GM12892 (cell line): Measurements from ENCODE around the gene NOSIP.

Source experiments
- DNase-seq: peaks from one replicate; pipeline ENCODE4 v3.0.0; 2011; ENCODE audit not compliant: insufficient read length
- FAIRE-seq: peaks from 2 replicates; lab custom pipeline; 2011; peaks lifted over from hg19 to GRCh38; lab: Jason Lieb, UNC
- POLR2A ChIP-seq: IDR thresholded peaks from 2 replicates; pipeline ENCODE4 v1.6.1; 2011; ENCODE audit warnings: low read depth, low read length, control low read depth
- POLR2AphosphoS5 ChIP-seq: IDR thresholded peaks from 2 replicates; pipeline ENCODE4 v1.6.1; 2011; ENCODE audit warnings: low read depth, low read length, control low read depth
- TAF1 ChIP-seq: IDR thresholded peaks from 2 replicates; pipeline ENCODE4 v1.6.1; 2011; ENCODE audit warnings: low read depth, mild to moderate bottlenecking, control low read depth, low read length, borderline replicate concordance

The NOSIP gene

DNA sequence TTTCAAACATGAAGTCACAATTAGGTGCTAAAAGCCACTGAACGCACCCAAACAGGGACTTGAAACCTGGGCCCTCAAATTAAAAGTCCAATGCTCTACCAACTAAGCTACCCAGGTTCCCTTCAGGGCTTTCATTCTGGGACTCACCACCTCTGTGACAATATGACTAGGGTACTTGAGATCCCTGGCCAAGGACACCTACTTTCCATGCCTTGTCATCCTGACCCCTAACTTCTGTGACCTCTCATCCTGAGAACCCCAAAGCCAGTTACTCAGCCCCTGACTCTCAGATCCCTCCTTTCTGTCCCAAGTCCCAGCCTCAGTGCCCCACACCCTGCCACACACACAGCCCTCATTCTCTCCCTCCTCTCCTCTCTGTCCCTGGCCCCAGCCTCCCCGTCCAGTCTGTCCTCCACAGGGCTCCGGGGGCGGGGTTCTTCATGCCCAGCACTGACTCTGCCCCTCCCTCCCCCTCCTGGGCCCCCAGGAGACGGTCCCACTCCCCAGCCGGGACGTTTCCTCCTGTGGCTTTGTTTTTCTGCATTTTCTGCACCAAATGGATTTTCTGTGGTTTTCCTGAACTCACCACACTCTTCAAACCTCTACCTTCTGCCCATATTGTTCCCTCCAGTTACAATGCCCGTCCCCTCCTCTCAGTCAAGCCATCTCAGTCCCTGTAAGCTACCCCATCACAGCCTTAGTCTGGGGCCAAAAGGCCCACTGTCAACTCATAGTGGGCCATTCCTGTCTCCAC, 45.5 kb downstream of the NOSIP start:
- TF ChIP-seq POLR2A (no peak), POLR2AphosphoS5 (no peak)
- no peak for DNase-seq
- FAIRE-seq = no peak

DNA sequence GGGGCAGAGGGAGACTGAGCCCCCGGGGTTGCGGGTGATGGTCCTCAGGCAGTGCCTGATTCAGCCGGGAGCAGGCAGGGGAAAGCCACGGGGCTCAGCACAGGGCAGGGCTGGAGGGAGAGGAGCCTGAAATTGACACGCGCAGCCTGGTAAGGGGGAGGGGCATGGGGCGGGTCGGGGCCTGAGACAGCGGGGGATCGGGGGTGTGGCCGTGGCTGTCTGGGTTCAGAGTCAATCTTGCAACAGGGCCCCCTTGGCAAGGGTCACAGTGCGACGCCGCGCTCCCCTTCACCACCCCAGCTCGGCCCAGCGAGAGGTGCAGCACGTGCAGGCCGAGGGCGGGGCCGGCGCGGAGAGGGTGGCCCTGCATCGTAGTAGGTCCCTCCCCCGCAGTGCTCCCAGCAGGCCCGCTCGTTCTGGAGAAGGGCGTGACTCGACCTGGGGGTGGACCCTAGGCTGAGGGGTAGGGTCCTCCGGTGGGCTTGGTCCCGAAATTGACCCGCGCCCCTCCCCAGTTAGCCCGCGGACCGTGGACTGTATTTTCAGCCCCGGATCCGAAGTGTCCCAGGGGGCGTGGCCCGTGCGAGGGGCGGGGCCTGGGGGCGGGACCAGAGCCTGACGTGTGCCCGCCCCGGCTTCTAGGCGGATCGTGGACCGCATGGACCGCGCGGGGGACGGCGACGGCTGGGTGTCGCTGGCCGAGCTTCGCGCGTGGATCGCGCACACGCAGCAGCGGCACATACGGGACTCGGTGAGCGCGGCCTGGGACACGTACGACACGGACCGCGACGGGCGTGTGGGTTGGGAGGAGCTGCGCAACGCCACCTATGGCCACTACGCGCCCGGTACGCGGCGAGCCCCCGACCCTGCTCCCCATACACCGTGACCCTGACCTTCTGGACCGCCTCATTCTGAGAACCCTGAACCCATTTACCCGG, 46.5 kb downstream of the NOSIP start:
- FAIRE-seq (peak; percentile 91), DNase-seq (peak; percentile 69)
- TF ChIP-seq POLR2A (no peak), POLR2AphosphoS5 (no peak), TAF1 (no peak)

DNA sequence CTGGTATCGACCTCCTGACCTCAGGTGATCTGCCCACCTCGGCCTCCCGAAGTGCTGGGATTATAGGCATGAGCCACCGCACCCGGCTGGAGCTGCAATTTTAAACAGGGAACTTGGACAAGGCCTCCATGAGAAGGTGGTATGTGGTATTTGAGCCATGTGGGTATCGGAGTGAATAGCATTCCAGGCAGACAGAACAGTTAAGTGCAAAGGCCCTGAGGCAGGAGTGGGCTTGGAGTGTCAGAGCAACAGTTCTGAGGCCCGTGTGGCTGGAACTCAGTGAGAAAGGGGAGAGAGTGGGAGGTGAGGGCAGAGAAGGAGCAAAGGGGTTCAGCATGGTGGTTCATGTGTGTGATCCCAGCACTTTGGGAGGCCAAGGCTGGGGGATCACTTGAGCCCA, 49.6 kb downstream of the NOSIP start:
- no peak for DNase-seq
- no peak for TF ChIP-seq POLR2AphosphoS5
- TF ChIP-seq TAF1 = no peak
- TF ChIP-seq POLR2A = no peak
- FAIRE-seq = no peak

DNA sequence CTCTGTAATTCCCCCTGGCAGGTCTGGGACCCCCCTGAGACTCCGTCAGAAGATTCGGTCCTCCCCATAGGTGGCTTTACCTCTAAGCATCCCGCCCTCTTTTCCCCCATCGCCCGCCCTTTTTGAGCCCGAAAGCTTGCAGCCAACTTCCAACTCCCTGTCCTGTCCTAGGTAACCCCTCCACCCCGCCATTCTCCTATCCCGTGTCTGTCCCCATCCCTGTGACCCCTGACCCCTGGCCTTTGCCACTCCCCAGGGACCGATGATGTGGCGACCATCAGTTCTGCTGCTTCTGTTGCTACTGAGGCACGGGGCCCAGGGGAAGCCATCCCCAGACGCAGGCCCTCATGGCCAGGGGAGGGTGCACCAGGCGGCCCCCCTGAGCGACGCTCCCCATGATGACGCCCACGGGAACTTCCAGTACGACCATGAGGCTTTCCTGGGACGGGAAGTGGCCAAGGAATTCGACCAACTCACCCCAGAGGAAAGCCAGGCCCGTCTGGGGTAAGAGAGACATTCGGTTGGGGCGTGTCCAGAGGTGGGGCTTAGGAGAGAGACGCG, 52.1 kb downstream of the NOSIP start:
- DNase-seq = no peak
- TF ChIP-seq TAF1 (no peak), POLR2AphosphoS5 (no peak), POLR2A (no peak)
- no peak for FAIRE-seq

DNA sequence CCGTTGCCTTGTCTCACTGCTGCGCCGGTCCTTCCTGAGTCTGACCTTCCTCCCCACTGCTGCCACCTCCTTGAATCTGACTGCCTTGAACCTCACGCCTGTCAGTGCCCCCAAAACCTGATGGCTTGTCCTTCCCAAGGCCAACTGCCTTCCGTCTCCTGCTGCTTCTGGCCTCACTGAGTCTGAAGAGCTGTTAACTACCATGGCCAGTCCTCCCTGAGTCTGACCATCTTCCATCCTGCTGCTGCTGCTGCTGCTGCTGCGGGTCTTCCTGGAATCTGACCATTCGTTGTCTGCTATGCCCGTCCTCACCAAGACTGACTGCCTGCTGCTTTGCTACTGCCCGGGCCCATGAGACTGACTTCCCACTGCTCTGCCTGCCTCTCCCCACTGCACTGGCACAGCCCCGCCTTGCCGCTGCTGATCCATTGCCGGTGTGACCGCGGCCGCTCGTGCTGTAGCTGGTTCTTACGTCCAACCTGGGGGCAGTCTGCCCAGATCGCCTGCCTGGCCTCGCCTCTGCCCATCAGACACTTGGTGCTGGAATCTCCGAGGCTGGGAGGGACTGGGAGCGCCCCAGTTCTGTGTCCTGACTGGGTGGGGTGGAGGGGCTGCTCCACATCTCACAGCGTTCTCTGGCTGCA, 55.4 kb downstream of the NOSIP start:
- FAIRE-seq (no peak), DNase-seq (no peak)
- TF ChIP-seq TAF1 = no peak
- TF ChIP-seq POLR2AphosphoS5 = no peak
- no peak for TF ChIP-seq POLR2A

DNA sequence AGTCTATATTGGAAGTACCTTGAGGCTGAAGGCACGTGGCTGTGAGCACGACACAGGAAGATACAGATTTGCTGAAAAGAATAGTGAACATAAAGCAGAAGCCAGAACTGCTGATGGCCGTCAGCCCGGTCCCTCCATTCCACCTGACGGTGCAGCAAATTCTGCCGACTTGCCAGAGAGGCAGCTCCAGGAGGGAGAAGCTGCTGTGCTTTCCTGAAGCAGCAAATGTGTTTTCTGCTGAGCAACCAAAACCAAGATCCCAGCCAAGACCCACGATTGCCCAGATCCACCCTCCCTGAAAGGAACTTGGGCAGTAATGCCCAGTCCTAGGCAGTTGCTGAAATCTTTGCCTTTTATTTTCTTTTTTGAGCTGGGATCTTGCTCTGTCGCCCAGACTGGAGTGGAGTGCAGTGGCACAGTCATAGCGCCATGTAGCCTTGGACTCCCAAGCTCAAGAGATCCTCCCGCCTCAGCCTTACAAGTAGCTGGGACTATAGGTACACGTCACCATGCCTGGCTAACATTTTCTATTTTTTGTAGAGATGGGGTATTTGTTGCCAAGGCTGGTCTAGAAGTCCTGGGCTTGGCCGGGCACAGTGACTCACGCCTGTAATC, 59.5 kb downstream of the NOSIP start:
- TF ChIP-seq POLR2A (no peak), POLR2AphosphoS5 (no peak)
- DNase-seq (no peak), FAIRE-seq (no peak)

DNA sequence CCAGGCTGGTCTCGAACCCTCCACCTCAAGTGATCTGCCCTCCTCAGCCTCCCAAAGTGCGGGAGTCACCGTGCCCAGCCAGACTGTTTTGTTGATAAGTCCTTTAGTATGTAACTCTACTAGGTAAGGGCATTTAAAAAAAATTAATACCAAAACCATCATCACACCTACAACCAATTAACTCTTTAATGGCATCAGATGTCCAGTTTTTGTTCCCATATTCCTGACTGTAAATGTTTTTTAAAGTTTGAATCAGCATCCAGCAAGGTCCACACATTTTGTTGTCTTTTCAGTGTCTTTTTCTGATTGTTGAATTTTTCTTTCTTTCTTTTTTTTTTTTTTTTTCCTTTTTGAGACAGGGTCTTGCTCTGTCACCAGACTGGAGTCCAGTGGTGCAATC, 62.3 kb downstream of the NOSIP start:
- FAIRE-seq (no peak), DNase-seq (no peak)
- TF ChIP-seq POLR2AphosphoS5 (no peak), POLR2A (no peak), TAF1 (no peak)

DNA sequence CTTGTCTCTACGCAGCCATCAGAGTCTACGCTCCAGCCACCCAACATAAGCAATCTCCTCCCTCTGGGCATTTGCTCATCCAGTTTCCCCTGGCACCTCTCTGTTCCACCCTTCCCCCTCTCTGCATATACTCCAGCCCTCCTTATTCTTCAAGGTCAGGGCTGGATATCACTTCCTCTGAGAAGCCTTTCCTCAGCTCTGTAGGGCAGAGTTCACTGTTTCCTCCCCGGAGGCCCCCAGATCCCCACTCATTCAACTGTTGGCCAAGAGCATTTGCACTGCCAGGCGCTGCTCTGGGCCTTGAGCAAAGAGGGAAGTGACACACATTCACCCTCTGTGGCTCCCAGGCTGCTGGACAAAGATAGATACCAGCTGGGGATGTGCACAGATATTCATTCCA, 64.6 kb downstream of the NOSIP start:
- DNase-seq (no peak), FAIRE-seq (no peak)

DNA sequence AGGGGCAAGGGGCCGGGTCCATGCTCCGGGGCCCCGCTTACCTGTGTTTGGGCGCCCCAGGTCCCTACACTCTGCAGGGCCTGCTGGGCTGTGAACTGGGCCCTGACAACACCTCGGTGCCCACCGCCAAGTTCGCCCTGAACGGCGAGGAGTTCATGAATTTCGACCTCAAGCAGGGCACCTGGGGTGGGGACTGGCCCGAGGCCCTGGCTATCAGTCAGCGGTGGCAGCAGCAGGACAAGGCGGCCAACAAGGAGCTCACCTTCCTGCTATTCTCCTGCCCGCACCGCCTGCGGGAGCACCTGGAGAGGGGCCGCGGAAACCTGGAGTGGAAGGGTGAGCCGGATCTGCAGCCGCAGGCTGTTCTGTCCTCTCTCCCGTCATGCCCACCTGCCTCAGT, 66.2 kb downstream of the NOSIP start:
- TF ChIP-seq POLR2AphosphoS5 (no peak), POLR2A (no peak), TAF1 (no peak)
- no peak for FAIRE-seq
- no peak for DNase-seq

More for the DNA sequence above, 64.6 kb downstream of the NOSIP start:
- TF ChIP-seq POLR2A (no peak), POLR2AphosphoS5 (no peak), TAF1 (no peak)

DNA sequence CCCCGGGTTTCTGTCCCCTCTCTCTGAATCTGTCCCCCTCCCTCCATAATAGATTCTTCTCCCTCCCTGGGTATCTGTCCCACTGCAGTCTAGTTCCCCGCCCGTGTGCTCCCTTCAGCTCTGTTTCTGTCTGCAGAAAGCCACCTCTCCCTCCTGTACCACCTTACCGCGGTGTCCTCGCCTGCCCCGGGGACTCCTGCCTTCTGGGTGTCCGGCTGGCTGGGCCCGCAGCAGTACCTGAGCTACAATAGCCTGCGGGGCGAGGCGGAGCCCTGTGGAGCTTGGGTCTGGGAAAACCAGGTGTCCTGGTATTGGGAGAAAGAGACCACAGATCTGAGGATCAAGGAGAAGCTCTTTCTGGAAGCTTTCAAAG, 66.6 kb downstream of the NOSIP start:
- DNase-seq (no peak), FAIRE-seq (no peak)
- TF ChIP-seq TAF1 (no peak), POLR2A (no peak), POLR2AphosphoS5 (no peak)

DNA sequence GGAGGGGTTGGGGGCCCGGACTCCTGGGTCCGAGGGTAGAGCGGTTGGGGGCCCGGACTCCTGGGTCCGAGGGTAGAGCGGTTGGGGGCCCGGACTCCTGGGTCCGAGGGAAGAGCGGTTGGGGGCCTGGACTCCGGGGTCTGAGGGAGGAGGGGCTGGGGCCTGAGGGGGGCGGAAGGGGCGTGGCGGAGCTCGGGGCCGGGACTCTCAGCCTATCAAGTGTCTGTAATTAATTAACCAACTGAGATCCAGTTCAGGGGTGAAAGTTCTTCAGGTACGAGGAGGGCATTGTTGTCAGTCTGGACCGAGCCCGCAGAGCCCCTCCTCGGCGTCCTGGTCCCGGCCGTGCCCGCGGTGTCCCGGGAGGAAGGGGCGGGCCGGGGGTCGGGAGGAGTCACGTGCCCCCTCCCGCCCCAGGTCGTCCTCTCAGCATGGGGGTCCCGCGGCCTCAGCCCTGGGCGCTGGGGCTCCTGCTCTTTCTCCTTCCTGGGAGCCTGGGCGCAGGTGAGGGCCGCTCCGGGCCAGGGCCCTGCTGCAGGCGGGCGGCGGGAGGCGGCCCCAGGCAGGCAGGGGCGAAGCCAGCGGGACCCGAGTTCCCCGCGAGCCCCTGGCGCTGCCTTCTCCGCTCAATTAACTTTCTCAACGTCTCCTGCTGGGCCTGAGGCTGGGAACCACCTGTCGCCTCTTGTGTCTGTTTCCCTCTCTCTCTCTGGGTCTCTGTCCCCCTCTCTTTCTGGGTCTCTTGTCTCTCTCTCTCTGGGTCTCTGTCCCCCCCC, 67.2 kb downstream of the NOSIP start:
- TF ChIP-seq TAF1 (no peak), POLR2AphosphoS5 (no peak), POLR2A (no peak)
- DNase-seq (no peak), FAIRE-seq (no peak)
